GM21737 (cell line): Measurements from ENCODE around the gene DCUN1D1.

Experiments
- ATAC-seq: cut with Tn5 transposase; IDR thresholded peaks from one replicate; pipeline ENCODE4 v1.9.1; 2021; ENCODE audit warnings: mild to moderate bottlenecking, moderate library complexity; ENCODE audit not compliant: unreplicated experiment

DCUN1D1 gene

GRCh38 chr3:182937293-182938051, 42.9 kb downstream of the DCUN1D1 start:
- ATAC-seq, result peak; percentile 88

- no peak for ATAC-seq
Observed at GRCh38 chr3:182936918-182937285, 43.4 kb downstream of the DCUN1D1 start.

GRCh38 chr3:182936239-182936917, 44.0 kb downstream of the DCUN1D1 start:
- no peak for ATAC-seq

- no peak for ATAC-seq
Observed at GRCh38 chr3:182935803-182936202, 44.5 kb downstream of the DCUN1D1 start.

GRCh38 chr3:182925944-182926337, 54.4 kb downstream of the DCUN1D1 start:
- peak; percentile 11 for ATAC-seq

- peak; percentile 94 for ATAC-seq
Observed at GRCh38 chr3:182925330-182925943, 54.9 kb downstream of the DCUN1D1 start.

GRCh38 chr3:182921665-182922355, 58.5 kb downstream of the DCUN1D1 start:
- ATAC-seq, result no peak

GRCh38 chr3:182920515-182921084, 59.7 kb downstream of the DCUN1D1 start:
- no peak for ATAC-seq

- ATAC-seq, result no peak
Observed at GRCh38 chr3:182919866-182920357, 60.4 kb downstream of the DCUN1D1 start.

- ATAC-seq, result no peak
Observed at GRCh38 chr3:182917134-182917533, 63.2 kb downstream of the DCUN1D1 start.

GRCh38 chr3:182914341-182914740, 66.0 kb downstream of the DCUN1D1 start:
- peak; percentile 33 for ATAC-seq

GRCh38 chr3:182913889-182914288, 66.4 kb downstream of the DCUN1D1 start:
- ATAC-seq, result peak; percentile 89

- no peak for ATAC-seq
Observed at GRCh38 chr3:182912474-182912873, 67.9 kb downstream of the DCUN1D1 start.

- no peak for ATAC-seq
Observed at GRCh38 chr3:182911782-182912111, 68.6 kb downstream of the DCUN1D1 start.

GRCh38 chr3:182910936-182911781, 69.2 kb downstream of the DCUN1D1 start:
- no peak for ATAC-seq

- ATAC-seq, result no peak
Observed at GRCh38 chr3:182909318-182910040, 70.9 kb downstream of the DCUN1D1 start.

- no peak for ATAC-seq
Observed at GRCh38 chr3:182908471-182908870, 71.9 kb downstream of the DCUN1D1 start.

GRCh38 chr3:182906036-182906435, 74.3 kb downstream of the DCUN1D1 start:
- ATAC-seq, result no peak

GRCh38 chr3:182905623-182906022, 74.7 kb downstream of the DCUN1D1 start:
- no peak for ATAC-seq
